GM19035 (cell line): Measurements from ENCODE around the gene OR8A1.

Source experiments
- ATAC-seq: cut with Tn5 transposase; IDR thresholded peaks from one replicate; pipeline ENCODE4 v1.9.1; 2021; ENCODE audit not compliant: unreplicated experiment

OR8A1 gene

DNA sequence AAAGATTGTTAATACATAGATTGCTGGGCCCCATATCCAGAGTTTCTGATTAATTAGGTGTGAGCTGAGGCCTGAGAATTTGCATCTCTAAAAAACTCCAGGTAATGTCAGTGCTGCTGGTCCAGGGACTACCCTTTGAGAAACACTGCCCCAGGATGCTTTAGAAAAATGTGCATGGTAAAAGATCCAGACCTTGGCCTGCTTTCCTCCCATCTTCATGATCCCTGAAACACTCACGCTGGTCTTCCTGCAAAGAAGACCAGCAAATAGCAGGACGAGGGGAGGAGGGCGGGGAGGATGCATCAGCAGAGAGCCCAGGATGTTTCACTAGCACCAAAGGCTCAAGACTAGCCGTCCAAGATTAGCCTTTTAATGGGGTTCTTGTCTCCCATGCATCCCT lies at the start of gene OR8A1:
TSS of gene OR8A1 (plus strand) at position 301 of the 400 bp plus-strand sequence. CDS start 123 bp downstream, outside the sequence.
- ATAC-seq = no peak

GRCh38 chr11:124520550-124520854 lies 49.3 kb upstream of the OR8A1 start:
- no peak for ATAC-seq

DNA sequence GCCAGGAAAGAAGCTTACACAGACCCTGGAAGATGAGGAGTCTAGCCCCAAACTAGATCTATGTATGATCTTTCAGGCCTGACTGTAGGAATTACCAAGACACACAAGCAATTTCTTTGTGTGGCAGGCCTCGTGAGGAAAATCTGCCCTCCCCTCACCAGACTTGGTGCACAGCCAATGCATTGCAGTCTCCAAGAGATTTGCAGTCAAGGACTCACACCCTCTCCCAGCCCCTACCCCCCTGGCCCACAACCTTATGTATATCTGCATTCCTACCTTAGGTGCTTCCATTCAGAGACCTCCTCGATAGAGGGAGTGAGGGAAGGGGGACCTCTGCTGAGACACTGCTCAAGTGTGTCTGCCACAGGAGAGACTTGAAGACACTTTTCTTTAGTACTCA lies 36.2 kb upstream of the OR8A1 start:
- no peak for ATAC-seq

- no peak for ATAC-seq
Observed at GRCh38 chr11:124534051-124534450, 35.7 kb upstream of the OR8A1 start.

DNA sequence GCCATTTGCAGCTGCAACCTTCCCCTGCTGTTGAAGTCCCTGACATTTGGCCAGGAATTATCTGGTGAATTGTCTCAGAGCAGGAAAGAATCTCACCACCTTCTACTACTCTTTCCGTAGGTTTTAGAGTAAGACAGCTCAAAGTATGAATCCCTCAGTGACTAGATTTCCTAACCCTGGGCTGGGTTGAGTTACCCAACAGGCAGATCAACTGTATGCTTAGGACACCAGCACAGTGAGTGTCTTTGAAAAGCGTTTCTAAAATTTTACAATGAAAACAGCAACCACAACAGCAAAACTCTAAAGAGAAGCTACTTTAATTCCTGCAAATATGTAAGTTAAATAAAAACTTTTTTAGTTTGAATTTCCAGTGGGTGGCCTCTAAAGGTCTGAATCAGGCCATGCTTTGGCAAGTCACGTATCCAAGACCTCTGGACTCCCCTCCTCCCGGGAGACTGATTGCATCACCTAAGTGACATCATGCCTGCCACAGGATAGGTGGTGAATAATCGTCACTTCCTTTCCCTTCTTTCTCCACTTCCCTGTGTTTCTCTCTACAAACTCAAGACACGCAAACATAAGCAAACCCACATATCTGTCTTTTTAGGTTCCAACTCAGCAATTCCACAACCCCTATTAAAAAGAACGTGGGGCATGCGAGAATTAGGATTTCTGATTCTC lies 34.1 kb upstream of the OR8A1 start:
- ATAC-seq = no peak

DNA sequence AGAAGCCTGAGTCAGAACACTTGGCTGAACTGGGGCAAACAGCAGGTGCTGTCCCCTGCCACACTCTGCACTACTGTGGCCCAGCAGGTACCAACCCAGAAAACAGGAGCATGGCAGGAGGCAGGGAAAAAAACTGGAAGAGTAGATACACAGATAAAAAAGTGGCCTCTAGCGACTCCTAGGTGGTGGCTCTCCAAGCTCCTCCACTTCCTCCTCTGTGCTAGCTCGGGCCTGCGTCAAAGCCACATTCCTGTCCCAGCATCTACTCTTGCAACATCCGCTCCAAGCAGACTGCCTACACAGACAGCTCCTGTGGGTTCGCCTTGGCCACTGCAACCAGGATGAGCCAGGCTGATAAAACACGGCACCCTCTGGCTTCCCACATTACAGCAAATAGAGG lies 33.3 kb upstream of the OR8A1 start:
- ATAC-seq = no peak

DNA sequence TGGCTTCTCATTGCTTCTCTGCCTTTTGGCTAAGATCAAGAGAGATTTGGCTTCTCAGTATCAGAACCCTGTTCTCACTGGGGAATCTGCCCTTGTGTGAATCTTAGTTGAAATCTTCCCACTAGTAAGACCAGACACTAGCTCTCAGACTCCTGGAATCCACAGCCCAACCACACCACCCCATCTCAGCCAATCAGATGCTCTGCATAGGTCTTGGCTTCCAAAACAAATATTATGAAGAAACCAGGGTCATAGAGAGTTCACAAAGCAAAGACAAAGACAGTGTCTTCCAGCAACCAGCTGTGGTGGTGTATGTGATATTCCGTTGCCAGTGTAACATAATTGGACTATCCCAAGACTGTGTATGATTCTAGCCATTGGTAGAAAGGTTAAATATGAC lies 31.8 kb upstream of the OR8A1 start:
- ATAC-seq = no peak

- no peak for ATAC-seq
Observed at GRCh38 chr11:124541204-124541603, 28.6 kb upstream of the OR8A1 start.

GRCh38 chr11:124543145-124543544 lies 26.7 kb upstream of the OR8A1 start:
- no peak for ATAC-seq

DNA sequence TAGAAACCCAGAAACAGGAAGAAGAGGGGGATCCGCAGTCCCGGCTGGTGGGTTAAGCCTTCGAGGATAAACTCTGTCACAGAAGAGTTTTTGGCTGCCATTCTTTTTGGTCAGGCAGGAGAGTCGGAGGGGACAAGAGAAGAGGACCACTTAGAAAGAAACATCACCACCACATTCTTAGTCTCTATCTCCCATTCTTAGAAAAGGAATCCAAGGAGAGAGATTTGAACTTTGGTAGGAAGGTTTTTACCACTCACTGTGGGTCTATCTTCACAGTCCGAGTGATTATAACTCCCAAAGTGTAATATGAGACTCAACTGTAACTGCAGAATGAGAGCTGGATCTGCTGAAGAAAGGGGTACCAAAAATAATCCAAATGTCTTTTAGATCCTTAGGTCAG lies 26.2 kb upstream of the OR8A1 start, which contains the start of gene OR8B12:
TSS of gene OR8B12 (minus strand) at position 101 of the 400 bp plus-strand sequence. CDS start at position 101, 0 bp downstream.
- no peak for ATAC-seq

DNA sequence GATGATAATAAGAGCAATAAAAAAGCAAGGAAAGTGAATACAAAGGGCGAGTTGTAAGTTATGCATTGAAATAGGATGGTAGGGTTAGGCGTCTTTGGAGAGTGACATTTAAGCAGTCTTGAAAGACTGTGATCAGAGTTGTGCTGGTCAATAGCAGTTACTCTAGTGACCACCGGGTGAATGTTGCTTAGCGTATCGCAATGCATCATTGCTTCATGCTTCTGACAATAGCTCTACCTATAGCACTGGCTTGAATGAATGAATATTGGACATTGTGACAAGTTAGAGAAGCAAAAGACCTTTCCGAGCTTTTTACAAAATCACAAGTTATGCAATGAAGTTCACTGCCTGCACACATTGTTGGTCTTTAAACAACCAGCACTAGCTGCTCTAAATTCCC lies 18.6 kb upstream of the OR8A1 start:
- no peak for ATAC-seq

GRCh38 chr11:124551987-124552386 lies 17.8 kb upstream of the OR8A1 start:
- ATAC-seq = no peak

GRCh38 chr11:124556828-124557227 lies 13.0 kb upstream of the OR8A1 start:
- ATAC-seq = no peak

DNA sequence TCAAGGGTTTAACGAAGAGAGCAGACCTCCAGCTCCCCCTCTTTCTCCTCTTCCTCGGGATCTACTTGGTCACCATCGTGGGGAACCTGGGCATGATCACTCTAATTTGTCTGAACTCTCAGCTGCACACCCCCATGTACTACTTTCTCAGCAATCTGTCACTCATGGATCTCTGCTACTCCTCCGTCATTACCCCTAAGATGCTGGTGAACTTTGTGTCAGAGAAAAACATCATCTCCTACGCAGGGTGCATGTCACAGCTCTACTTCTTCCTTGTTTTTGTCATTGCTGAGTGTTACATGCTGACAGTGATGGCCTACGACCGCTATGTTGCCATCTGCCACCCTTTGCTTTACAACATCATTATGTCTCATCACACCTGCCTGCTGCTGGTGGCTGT lies 363 bp downstream of the OR8A1 start:
- ATAC-seq = no peak

- no peak for ATAC-seq
Observed at GRCh38 chr11:124577716-124578427, 8.1 kb downstream of the OR8A1 start.

GRCh38 chr11:124578761-124579160 lies 9.0 kb downstream of the OR8A1 start:
- no peak for ATAC-seq

GRCh38 chr11:124581817-124582216 lies 12.0 kb downstream of the OR8A1 start:
- no peak for ATAC-seq

GRCh38 chr11:124582565-124582964 lies 12.8 kb downstream of the OR8A1 start:
- ATAC-seq = no peak

GRCh38 chr11:124583781-124584180 lies 14.0 kb downstream of the OR8A1 start:
- ATAC-seq = no peak

DNA sequence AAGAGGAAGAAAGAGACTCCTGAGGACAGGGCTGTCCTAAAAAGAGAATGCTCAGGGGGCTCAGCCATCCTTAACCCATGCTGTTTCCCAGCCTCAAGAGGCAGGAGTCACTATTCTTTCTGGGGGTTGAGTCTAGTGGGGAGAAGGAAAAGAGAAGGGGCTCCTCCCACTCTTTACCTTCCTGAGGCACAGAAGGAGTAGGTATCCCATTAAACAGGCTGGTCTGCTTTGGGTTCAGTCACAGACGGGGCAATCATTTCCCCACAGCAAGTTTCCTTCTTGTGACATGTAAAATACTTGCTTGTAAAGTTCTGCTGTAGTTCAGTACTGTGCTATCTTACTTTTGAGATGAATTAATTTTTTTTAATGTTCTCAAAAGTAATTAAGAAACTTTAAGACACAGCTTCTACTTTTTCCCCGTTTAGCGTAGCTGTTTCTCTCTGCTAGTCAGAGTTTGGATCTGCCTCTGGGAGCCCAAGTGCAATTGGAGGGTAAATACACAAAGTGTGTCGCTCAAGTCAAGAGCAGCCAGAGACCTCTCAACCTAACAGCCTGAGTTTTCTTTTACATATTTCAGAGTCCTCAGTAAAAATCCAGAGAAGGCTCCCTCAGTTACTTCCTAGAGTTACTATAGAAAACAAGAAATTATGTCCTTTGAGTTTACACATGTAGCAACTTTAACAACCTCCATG lies 15.0 kb downstream of the OR8A1 start:
- no peak for ATAC-seq

DNA sequence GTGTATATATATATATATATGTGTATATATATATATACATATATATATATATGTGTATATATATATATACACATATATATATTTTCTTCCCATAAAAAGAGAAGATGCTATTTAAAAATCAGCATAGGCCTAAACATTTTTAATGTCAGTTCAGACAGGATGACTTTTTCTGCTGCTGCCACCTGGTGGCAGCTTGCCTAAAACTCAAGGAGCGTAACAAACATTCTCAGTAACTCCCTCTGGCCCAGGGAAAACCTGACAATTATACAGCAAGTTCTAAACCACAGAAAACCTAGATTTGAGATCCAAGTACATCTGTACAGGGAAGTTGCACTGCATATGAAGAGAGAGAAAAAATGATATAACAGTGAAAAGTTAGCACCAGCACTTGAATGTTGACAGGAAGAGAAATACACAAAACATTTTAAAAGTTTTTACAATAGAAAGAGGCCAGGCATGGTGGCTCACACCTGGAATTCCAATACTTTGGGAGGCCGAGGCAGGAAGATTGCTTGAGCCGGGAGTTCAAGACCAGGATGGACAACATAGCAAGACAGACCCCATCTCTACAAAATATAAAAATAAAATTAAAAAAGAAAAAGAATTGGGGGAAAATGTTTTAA lies 16.6 kb downstream of the OR8A1 start:
- no peak for ATAC-seq

- ATAC-seq = no peak
Observed at GRCh38 chr11:124591430-124591829, 21.6 kb downstream of the OR8A1 start.
